H9 (cell line): Measurements from ENCODE around the gene INSRR. TPM values are rescaled to one million over a fixed set of nuclear protein-coding genes. Genes with fewer than 3 reads are reported as not detected.

ENCODE experiments used
- DNase-seq: peaks from one replicate; pipeline ENCODE4 v3.0.0-alpha.2; 2017
- H2AFZ ChIP-seq: one replicate; pipeline ENCODE4 v1.6.1; 2013; ENCODE audit warnings: mild to moderate bottlenecking, low read length, control low read depth, moderate library complexity
- H2AK5ac ChIP-seq: 2 replicates; pipeline ENCODE4 v1.6.1; 2013; ENCODE audit warnings: low read length, control low read depth, mixed read lengths; ENCODE audit not compliant: insufficient read length
- H2BK120ac ChIP-seq: one replicate; pipeline ENCODE4 v1.6.1; 2013; ENCODE audit warnings: low read depth, mild to moderate bottlenecking, low read length, control low read depth, inconsistent platforms; ENCODE audit not compliant: poor library complexity, severe bottlenecking
- H2BK12ac ChIP-seq: 2 replicates; pipeline ENCODE4 v1.6.1; 2013; ENCODE audit warnings: low read length, control low read depth, mixed read lengths, low read depth; ENCODE audit not compliant: insufficient read length
- H2BK15ac ChIP-seq: 2 replicates; pipeline ENCODE4 v1.6.1; 2013; ENCODE audit warnings: low read depth, low read length, control low read depth
- H2BK20ac ChIP-seq: one replicate; pipeline ENCODE4 v1.6.1; 2013; ENCODE audit warnings: low read depth, mild to moderate bottlenecking, low read length, control low read depth, inconsistent platforms; ENCODE audit not compliant: poor library complexity, severe bottlenecking
- H2BK5ac ChIP-seq: 2 replicates; pipeline ENCODE4 v1.6.1; 2013; ENCODE audit warnings: low read length, control low read depth, mixed read lengths; ENCODE audit not compliant: insufficient read length
- H3K14ac ChIP-seq: 2 replicates; pipeline ENCODE4 v1.6.1; 2013; ENCODE audit warnings: low read length, control low read depth; ENCODE audit not compliant: insufficient read depth
- H3K18ac ChIP-seq: 2 replicates; pipeline ENCODE4 v1.6.1; 2013; ENCODE audit warnings: low read depth, mild to moderate bottlenecking, mixed read lengths, low read length, control low read depth; ENCODE audit not compliant: insufficient read length
- H3K23ac ChIP-seq: 2 replicates; pipeline ENCODE4 v1.6.1; 2013; ENCODE audit warnings: low read length, control low read depth, mixed read lengths, low read depth; ENCODE audit not compliant: insufficient read length
- H3K23me2 ChIP-seq: 2 replicates; pipeline ENCODE4 v1.6.1; 2013; ENCODE audit warnings: low read depth, mild to moderate bottlenecking, mixed read lengths, low read length, control low read depth; ENCODE audit not compliant: insufficient read length, poor library complexity, severe bottlenecking
- H3K27ac ChIP-seq: 2 replicates; pipeline ENCODE4 v1.5.1; 2013; ENCODE audit warnings: low read length, control low read depth, mixed read lengths, low read depth; ENCODE audit not compliant: insufficient read length
- H3K27me3 ChIP-seq: 2 replicates; pipeline ENCODE4 v1.6.1; 2013; ENCODE audit warnings: low read length, control low read depth, inconsistent platforms; ENCODE audit not compliant: insufficient read depth
- H3K4ac ChIP-seq: 2 replicates; pipeline ENCODE4 v1.6.1; 2013; ENCODE audit warnings: low read depth, mild to moderate bottlenecking, control low read depth, inconsistent platforms, low read length, moderate library complexity
- H3K4me1 ChIP-seq: 2 replicates; pipeline ENCODE4 v1.6.1; 2013; ENCODE audit warnings: low read length, control low read depth, inconsistent platforms; ENCODE audit not compliant: insufficient read depth
- H3K4me2 ChIP-seq: 2 replicates; pipeline ENCODE4 v1.6.1; 2013; ENCODE audit warnings: low read length, control low read depth, mixed read lengths; ENCODE audit not compliant: insufficient read length, insufficient read depth
- H3K56ac ChIP-seq: 2 replicates; pipeline ENCODE4 v1.6.1; 2013; ENCODE audit warnings: low read depth, mild to moderate bottlenecking, mixed read lengths, low read length, control low read depth; ENCODE audit not compliant: insufficient read length
- H3K79me1 ChIP-seq: 2 replicates; pipeline ENCODE4 v1.6.1; 2013; ENCODE audit warnings: low read depth, mild to moderate bottlenecking, moderate library complexity, low read length, control low read depth, inconsistent platforms; ENCODE audit not compliant: insufficient read depth, poor library complexity, severe bottlenecking
- H3K79me2 ChIP-seq: 2 replicates; pipeline ENCODE4 v1.6.1; 2013; ENCODE audit warnings: low read length, control low read depth, inconsistent platforms; ENCODE audit not compliant: insufficient read depth
- H3K9ac ChIP-seq: 2 replicates; pipeline ENCODE4 v1.6.1; 2013; ENCODE audit warnings: low read length, control low read depth, mixed read lengths; ENCODE audit not compliant: insufficient read length; ENCODE audit errors: extremely low read depth
- H3K9me3 ChIP-seq: one replicate; pipeline ENCODE4 v1.6.1; 2013; ENCODE audit warnings: low read depth, low read length, inconsistent platforms; ENCODE audit not compliant: control insufficient read depth
- H3T11ph ChIP-seq: one replicate; pipeline ENCODE4 v1.6.1; 2013; ENCODE audit warnings: mild to moderate bottlenecking, low read length, control low read depth, inconsistent platforms
- H4K20me1 ChIP-seq: one replicate; pipeline ENCODE4 v1.6.1; 2013; ENCODE audit not compliant: control insufficient read depth, insufficient read length, insufficient read depth
- H4K5ac ChIP-seq: 2 replicates; pipeline ENCODE4 v1.6.1; 2013; ENCODE audit warnings: low read depth, mild to moderate bottlenecking, mixed read lengths, low read length, control low read depth; ENCODE audit not compliant: insufficient read length
- H4K8ac ChIP-seq: replicated peaks from 2 replicates; pipeline ENCODE4 v1.6.1; 2013; ENCODE audit warnings: low read length, control low read depth, mixed read lengths, low read depth; ENCODE audit not compliant: insufficient read length
- H4K91ac ChIP-seq: 2 replicates; pipeline ENCODE4 v1.6.1; 2013; ENCODE audit warnings: low read depth, mild to moderate bottlenecking, moderate library complexity, mixed read lengths, low read length, control low read depth; ENCODE audit not compliant: insufficient read length
- H3K27ac Mint-ChIP-seq, 3 experiments: 2 replicates in 2 of 3; 3 replicates in 1 of 3; pipeline ENCODE4 v1.8.0; 2020 to 2021; ENCODE audit warnings: mixed read lengths in 3 of 3, mild to moderate bottlenecking in 1 of 3, moderate library complexity in 1 of 3
- H3K27me3 Mint-ChIP-seq: 2 replicates; pipeline ENCODE4 v1.8.0; 2021; ENCODE audit warnings: low read depth, mild to moderate bottlenecking, moderate library complexity, mixed read lengths
- H3K36me3 Mint-ChIP-seq, 3 experiments: 2 replicates in 2 of 3; 3 replicates in 1 of 3; pipeline ENCODE4 v1.8.0; 2020 to 2021; ENCODE audit warnings: low read depth in 3 of 3, mixed read lengths in 3 of 3; ENCODE audit not compliant: insufficient read depth in 1 of 3
- H3K4me1 Mint-ChIP-seq, 2 experiments: 2 replicates each; pipeline ENCODE4 v1.8.0; 2020; ENCODE audit warnings: mixed read lengths in 2 of 2
- H3K4me3 Mint-ChIP-seq, 2 experiments: 2 replicates in 1 of 2; 3 replicates in 1 of 2; pipeline ENCODE4 v1.8.0; 2020 to 2021; ENCODE audit warnings: mild to moderate bottlenecking in 2 of 2, mixed read lengths in 2 of 2, moderate library complexity in 1 of 2
- H3K9me3 Mint-ChIP-seq, 2 experiments: 2 replicates in 1 of 2; 3 replicates in 1 of 2; pipeline ENCODE4 v1.8.0; 2020; ENCODE audit warnings: mild to moderate bottlenecking in 2 of 2, mixed read lengths in 2 of 2, moderate library complexity in 1 of 2
- CTCF ChIP-seq: fragments of 200-600 bp; sonication (generic); conservative IDR thresholded peaks from 3 replicates; pipeline ENCODE4 v1.8.0; 2021; ENCODE audit warnings: antibody characterized with exemption, mild to moderate bottlenecking
- WGBS: extraction: QIAGEN DNeasy Blood & Tissue Kit; methylation state at CpG from one replicate; pipeline ENCODE4 v1.1.7; 2013; ENCODE audit warnings: missing lambda C conversion rate, low lambda C conversion rate, mixed read lengths; ENCODE audit not compliant: insufficient read length; ENCODE audit errors: extremely low coverage; 5-methylcytosine and 5-hydroxymethylcytosine counted together
- total RNA-seq: library from RNA; stranded (reverse); gene quantifications from 2 replicates; pipeline ENCODE4 v1.2.1, GENCODE V29; 2021

Gene INSRR
- total RNA-seq, 1 experiment from 2014 or later, result not detected

GRCh38 chr1:156893048-156893953 lies 34.4 kb upstream of the INSRR start, which contains the start of gene PEAR1:
TSS of gene PEAR1 (plus strand) at chr1:156893718. CDS start at chr1:156903927, 10,209 bp downstream.
- H3K79me2 ChIP-seq, result no peaks in the 10 kb centered on the region
- no peak within 1 kb of the TSS for H2BK120ac ChIP-seq
- peak; percentile 49 for TF ChIP-seq CTCF
- H3K4me1 Mint-ChIP-seq, result peaks cover 21 to 37% of the 10 kb centered on the region in 2 experiments
- H3K9me3 Mint-ChIP-seq, result no peaks in the 10 kb centered on the region; a peak in 2 of 5 replicates
- no peak within 1 kb of the TSS for H2AFZ ChIP-seq
- H3K14ac ChIP-seq, result no peak within 1 kb of the TSS
- no peak within 1 kb of the TSS for H3K27ac ChIP-seq
- no peak within 1 kb of the TSS for H3K27ac Mint-ChIP-seq
- H3K23ac ChIP-seq, result no peak within 1 kb of the TSS
- H4K5ac ChIP-seq, result no peak within 1 kb of the TSS
- H3K4ac ChIP-seq, result no peak within 1 kb of the TSS
- no peak within 1 kb of the TSS for H3K18ac ChIP-seq
- H3K9ac ChIP-seq, result no peak within 1 kb of the TSS
- H2BK12ac ChIP-seq, result no peak within 1 kb of the TSS
- H3K27me3 Mint-ChIP-seq, result peaks cover 86% of the 10 kb centered on the region
- DNase-seq, result peak; percentile 61
- H3K4me1 ChIP-seq, result no peaks in the 10 kb centered on the region
- no peak within 1 kb of the TSS for H4K8ac ChIP-seq
- no peaks in the 10 kb centered on the region for H4K20me1 ChIP-seq
- no peak within 1 kb of the TSS for H3T11ph ChIP-seq
- H2BK15ac ChIP-seq, result no peak within 1 kb of the TSS
- H2BK5ac ChIP-seq, result no peak within 1 kb of the TSS
- H3K23me2 ChIP-seq, result no peaks in the 10 kb centered on the region
- peak within 1 kb of the TSS; percentile 46 to 76 for H3K4me3 Mint-ChIP-seq
- H3K36me3 Mint-ChIP-seq, result no peaks in the 10 kb centered on the region
- H4K91ac ChIP-seq, result no peak within 1 kb of the TSS
- no peak within 1 kb of the TSS for H2BK20ac ChIP-seq
- H3K4me2 ChIP-seq, result peak within 1 kb of the TSS; percentile 54
- H3K56ac ChIP-seq, result no peak within 1 kb of the TSS
- H2AK5ac ChIP-seq, result no peak within 1 kb of the TSS
- no CpG with 5 or more reads among the region's 60 CpGs for WGBS
- H3K79me1 ChIP-seq, result no peaks in the 10 kb centered on the region
- peaks cover 21% of the 10 kb centered on the region; the same call in 1 of the 2 replicates for H3K27me3 ChIP-seq
- H3K9me3 ChIP-seq, result no peaks in the 10 kb centered on the region
